Stimulated activated CD8-positive, alpha-beta memory T cell treated with anti-CD3 and anti-CD28 coated beads, Interleukin-15, amount 100 ng/mL, for 48 hours (primary cell): ENCODE data around the gene ADGRD1.

ENCODE experiments used
- DNase-seq, 2 donors: peaks; one replicate each; pipeline ENCODE4 v3.0.0-alpha.2; 2020; ENCODE audit warnings: low read depth in 2 of 2

Gene ADGRD1

DNA sequence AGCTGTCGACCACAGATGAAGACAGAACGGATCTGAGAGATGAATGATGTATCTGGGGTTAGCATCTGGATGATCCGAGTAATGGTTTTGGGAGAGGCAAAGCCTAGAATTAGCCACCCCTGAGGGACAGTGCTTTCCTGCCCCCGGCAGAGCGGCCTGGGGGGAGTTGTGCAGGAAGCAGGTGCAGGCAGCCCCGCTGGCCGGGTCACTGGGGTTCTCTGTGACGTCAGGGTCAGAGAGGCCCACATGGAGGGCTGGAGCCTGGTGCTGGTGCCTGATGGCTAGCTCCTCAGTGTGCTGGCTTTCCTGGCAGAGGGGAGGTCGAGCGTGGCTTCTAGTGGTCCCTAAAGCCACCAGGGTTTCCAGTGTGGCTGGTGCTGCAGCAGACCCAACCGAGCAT lies 70.3 kb downstream of the ADGRD1 start:
- DNase-seq = no peak

DNA sequence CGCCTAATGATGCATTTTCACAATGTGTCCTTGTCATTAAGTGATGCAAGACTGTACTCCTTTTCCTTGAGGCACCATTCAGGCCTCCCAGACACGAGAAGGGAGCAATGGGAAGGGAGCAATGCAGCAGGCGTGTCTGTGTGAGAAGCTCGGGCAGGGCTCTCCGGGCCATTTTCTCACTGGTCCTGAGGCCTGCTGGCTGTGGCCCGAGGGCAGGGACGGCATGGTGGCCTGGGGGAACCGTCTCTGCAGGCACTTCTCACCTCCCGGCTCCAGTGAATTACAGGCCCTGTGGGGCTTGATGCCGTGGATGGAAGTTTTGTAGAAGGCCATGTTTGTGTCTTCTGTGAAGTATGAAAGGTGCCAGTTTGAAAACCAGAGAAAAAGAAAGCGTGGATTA lies 71.0 kb downstream of the ADGRD1 start:
- DNase-seq = no peak

DNA sequence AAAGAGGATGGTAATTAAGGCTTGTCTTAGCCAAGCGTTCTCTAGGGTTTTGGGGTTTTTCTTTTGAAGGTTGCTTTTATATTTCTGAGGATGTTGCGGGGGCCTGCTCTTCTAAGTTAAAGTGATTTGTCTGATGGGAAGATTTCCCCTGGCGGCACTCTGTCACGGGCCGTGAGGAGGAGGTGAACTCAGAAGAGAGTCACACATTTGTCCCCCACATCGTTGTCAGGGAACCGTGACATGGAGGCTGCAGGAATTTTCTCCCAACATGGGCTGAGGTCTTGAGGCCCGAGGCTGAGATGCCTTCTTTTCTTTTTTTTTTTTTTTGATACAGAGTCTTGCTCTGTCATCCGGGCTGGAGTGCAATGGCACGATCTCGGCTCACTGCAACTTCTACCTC lies 71.5 kb downstream of the ADGRD1 start:
- no peak for DNase-seq

DNA sequence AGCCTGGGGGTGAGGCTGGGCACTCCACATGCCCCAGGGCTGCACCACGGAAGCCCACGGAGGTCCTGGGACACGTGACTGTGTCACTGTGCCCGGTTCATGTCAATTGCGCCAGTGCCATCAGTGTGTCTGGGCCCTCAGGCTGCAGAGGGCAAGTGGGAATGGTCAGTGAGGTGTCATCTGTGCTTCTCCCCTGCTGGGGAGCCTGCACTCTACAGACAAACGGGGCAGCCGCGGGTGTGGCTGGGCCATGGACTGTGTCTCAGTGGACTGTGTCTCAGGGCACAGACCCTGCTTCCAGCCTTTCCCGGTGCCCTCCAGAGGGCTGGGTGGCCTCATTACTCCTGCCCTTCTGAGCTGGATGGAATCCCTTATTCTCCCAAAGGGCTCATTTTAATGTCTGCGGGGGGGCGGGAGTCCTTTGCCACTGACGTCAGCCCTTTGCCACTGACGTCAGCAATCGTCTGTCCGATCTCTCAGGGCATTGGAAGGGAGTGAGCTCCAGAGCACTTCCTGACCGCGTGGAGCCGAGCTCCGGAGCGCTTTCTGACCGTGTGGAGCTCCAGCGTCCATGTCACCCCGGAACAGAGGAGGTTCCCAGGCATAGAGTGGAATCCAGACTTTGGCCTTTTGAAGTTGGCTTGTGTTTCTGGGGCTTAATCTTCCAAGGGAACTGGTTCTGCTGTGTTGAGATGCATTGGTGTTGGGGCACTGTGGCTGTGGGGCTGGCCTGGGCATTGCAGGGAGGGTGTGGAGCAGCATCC lies 72.4 kb downstream of the ADGRD1 start:
- DNase-seq = no peak

DNA sequence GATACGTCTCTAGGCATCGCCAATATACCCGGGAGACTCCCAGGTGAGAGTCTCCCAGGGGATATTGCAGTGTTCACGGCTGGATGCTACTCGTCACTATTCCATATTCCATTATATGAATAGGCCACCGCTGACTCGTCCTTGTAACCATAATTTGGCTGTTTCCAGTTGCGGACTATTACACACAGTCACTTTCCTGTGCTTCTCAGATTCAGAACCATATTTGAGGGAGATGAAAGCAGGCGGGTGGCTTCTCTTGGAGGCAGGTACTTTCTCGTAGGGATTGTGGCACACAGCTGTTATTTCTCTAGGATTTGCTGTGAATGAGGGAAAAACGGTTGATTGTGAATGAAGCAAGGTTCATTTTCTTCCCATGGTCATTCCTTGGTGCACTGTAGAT lies 73.0 kb downstream of the ADGRD1 start:
- no peak for DNase-seq

DNA sequence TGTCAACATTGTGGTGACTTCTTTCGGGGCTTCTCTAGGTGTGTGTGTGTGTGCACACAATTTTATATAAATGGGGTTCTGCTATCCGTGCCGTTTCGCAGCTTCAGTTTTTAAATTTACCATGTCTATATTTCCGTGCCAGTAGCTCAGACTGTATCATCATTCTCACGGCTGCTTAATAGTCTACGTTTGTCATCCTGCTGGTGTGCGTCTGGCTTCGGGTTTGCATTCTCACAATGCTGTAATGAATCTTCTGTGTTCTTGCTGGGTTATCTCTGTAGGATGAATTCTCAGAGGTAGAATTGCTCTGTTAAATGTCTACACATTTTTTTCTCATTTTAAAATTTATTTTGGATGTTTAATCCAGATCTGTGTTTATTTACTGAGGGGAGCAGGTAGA lies 73.6 kb downstream of the ADGRD1 start:
- DNase-seq = no peak

DNA sequence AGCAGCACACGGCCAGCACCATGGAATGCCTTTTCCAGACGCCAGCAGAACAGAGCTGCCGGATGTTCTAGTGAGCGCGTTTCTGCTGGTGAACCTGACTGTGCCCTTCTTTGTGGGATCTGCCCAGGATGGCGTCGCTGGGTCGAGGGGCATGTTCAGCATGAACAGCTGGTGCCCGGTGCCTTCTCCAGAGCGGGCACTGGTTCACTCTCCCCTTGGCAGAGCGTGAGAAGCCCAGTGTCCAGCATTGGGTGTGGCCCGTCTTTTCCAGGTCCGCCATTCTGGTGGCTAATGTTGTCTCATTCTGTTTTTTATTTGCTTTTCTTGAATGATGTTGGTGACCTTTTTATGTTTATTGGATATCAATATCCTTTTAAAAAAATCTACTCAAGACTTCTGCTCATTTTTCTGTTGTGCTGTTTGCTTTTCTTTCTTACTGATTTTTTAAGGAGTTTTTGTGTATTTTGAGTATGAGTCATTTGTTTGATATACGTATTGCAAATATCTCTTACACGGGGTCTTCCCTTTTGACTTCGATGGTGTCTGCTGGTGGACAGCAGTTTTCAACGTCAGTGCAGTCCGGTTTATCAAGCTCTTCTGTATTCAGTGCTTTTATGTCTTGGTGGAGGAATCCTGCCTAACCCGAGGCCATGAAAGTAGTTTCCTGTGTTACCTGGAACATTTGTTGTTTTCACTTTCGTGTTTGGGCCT lies 74.3 kb downstream of the ADGRD1 start:
- no peak for DNase-seq

DNA sequence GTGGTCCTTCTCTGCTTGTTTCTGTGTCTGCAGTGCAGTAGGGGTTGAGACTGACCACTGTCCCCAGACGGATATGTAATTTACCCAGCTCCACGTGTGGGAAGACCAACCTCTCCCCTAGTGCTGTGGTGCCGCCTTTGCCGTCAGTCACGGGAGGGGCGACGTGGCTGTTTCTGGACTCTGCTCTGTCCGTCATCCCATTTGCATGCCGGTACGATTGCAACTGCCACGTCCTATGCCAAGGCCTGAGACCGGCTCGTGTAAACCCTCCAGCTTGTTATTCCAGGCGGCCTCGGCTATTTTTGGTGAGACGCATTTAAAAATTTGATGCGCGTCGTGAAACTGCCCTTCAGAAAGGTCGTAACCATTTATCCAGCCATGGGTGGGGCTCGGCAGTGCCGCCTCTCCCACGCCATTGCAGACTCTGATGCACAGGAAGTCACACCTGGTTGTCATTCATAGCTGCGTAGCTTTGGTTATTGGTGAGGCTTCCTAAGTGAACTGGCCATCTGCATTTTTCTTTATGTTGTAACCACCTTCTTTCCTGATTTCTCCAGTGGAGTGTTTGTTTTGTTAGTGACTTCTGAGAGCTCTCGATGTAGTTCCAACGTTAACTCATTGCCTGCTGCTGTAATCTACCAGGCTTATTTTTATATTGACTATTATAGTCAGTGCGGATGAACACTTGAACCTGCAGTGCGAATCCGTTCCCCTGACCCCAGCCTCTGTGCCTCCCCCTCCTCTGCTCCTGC lies 75.1 kb downstream of the ADGRD1 start:
- DNase-seq = no peak

DNA sequence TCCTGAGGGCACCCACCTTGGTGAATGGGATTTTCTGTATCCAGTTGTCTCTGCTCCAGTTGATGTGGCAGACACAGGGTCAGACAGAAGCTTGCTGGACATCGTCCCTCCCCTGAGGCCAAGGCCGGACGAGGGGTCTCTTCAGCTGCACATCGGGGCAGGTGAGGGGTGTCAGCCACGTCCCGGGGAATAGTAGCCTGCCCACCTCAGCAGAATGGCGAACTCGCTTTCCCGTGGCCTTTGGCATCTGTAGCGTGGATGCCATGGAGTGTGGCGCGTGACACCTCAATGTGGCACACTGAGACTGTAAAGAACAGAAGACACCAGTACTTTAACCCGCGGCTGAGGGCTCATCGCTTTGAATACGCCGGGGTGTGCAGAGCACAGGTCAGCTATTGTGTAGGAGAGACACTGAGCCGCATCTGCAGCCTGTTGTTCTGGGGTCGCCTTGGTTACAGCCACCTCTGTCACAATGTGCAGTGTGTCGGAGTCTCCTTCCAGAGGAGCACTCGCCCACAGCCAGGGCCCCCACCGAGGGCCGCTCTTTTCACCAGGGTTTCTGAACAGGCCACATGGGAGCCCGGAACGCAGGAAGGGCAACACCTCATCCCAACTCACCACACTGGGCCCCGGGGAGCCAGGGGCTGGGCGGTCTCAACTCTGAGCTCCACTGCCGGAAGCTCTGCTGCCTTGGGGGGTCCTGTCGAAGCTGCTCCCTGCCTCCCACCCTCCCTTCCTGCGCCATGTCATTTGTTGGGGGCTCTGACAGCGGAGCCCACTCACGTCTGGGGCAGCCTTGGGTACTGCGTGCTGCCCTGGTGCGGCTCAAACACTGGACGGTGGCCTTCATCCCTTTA lies 77.0 kb downstream of the ADGRD1 start:
- no peak for DNase-seq

DNA sequence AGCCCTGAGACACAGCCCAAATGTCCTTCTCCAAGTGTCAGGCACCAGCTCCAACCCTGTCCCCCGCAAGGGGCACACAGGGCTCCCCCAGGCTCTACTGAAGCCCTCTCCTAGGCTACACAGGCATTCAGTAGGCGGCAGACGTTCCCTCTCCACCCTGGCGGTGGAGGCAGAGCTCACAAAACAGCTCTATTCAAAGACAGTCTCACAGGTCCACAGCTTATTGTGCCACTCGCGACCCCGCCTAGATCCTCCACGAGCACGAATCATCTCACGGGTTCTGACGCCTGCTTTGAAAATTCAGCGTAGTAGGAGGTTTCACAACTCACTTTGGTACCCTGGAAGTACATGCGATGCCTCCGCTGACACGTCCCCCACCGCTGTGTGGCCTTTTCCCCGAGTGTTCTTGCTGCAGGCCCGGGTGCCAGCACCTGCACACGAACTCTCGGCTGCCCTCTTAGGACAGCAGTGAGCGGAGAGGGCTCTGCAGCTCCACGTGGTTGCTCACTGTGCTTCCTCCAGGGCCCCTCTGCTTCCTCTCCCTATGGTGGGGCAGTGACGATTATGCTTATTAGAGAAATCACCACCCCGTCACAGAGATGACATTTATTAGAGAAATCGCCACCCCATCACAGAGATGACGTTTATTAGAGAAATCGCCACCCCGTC lies 78.5 kb downstream of the ADGRD1 start:
- DNase-seq = no peak

DNA sequence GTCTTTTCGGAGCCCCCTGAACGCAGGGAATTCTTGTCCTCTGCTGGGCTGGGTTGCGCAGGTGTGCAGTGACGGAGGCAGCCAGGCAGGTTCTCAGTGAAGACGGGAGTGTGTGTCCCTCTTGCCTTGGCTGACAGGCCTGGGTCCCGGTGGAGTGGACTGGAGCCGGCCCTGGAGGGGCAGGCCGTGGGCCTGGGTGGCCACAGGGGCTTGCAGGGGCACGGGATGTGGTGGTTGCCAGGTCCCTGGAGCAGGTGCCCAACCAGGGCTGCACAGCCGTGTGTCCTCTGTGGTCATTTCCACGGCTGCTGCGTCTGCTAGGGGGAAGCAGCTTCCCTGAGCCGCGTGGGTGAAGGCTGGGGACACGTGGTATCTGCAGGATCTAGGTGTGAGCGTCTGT lies 79.8 kb downstream of the ADGRD1 start:
- DNase-seq = no peak

DNA sequence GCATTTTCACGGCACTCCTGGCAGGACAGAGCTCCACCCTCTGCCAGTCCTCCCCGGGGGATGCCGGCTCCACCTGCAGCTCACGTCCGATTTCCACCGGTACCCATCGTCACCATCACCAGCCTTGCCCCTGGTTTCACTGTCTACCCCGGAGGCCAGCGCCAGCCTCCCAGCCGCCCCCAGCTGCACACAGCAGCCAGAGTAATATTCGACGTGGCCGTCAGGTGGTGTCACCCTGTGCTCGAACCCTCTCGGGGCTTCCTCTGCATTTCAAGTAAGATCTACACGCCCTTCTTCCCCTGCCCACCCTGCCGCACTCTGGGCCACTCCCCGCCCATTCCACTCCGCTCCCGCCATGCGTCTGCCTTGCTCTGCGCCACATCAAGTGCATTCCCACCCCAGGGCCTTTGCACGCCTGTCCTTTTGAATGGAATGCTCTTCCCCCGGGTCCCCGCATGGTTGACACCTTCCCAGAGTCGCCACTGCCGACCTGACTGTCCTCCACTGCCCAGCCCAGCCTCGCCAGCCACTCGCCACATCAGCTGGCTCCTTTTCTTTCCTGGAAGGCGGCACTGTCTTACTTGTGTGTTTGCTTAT lies 80.3 kb downstream of the ADGRD1 start:
- DNase-seq = no peak

DNA sequence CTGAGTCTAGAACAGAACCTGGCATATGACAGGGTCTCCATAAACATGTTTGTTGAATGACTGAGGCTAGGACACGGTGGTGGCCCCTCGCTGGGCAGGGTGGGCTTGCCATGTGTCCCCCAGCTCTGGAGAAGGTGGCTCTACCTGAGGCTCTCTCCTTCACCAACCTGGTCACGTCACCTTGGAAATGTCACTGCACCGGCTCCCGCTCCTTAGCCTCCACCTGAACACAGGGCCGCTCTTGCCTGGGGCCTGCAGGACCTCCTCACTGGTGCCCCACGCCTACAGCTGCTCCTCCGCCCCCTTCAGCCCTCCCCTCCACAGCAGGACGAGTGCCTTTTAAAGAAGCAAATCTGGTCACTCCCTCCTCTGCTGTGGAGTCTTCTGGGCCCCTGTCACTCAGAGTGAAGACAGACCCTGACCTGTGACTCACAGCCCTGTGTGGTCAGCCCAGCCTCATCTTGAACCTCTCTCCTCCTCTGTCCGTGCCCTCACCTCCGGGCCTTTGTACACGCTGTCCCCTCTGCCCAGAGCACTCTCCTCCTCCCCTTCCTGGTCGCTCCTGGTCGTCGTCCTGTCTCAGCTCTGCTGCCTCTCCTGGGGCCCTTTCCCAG lies 81.0 kb downstream of the ADGRD1 start:
- no peak for DNase-seq

DNA sequence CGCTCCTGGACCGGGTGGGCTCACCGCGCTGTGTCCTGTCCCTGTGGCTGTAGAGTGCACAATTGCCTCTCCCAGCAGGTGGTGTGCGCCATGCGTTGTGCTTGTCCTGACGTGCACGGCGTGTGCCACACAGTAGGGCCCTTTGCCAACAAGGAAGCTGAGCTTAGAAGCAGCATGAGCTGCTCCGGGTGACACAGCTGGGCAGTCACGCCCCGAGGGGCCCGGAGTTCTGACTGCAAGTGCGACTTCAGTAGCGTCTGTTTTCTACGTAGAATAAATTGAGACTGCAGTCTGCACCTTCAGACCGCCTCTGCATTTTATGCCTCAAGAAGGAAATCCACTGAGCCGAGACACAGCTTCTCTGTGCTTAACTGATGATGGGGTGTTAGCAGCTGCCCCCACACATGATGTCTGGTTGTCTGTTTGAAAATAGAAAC lies 81.6 kb downstream of the ADGRD1 start:
- no peak for DNase-seq

DNA sequence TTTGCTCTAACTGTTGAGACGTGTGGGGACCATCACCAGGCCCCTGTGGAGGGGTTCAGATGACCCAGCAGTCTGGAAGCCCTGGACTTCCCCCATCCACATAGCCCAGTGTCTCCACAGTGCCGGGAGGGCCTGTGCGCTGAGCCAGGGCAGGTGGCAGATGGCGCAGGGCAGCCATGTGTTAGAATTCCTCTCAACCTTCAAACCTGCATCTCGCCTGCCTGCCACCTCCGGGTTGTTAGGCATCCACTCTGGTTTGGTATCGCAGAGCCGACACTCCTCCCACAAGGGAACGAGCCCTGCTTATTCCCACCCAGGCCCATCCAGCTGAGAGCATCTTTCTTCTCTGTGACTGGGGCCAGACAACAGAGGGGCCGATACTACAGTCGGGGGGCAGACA lies 84.5 kb downstream of the ADGRD1 start:
- DNase-seq = no peak

DNA sequence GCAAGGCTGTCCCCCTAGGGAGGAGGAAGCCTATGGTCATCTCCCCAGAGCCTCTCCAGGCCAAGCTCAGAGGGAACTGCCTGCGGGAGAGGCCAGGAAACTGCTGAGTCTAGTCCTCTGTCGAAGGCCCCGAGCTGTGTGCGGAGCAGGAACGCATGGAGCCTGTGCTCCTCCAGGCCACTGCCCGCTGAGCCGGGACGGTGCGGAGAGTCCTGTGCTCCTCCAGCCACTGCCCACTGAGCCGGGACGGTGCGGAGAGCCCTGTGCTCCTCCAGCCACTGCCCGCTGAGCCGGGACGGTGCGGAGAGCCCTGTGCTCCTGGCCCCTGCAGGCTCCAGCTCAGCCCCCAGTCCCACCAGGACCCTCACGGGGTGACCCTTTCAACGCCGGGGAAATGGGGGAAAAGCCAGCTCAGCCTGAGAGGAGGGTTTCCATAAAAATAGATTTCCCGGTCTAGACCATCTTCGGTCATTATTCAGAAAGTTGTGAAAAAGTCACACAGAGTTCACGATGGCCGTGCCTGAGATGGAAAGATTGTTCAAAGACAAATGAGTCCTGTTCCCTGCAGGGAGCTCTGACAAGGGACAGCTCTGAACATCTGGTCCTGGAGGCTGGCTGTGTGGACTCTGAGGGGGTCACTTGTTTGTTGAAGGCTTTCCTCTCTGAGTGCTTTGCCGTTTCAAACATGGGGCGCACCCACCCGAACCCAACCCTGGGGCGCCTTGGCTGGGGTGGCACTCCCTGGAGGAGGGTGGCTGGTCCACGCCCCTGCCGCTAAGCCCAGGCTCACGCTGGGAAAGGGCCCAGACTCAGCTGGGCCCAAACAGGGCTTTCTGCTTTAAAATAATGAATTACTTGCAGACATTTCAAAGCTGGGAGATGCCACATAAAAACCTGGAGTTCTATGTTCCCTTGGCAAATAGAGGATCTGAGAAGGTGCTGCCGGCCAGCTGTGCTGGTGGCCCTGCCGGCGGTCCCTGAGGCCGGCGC lies 85.5 kb downstream of the ADGRD1 start:
- no peak for DNase-seq

DNA sequence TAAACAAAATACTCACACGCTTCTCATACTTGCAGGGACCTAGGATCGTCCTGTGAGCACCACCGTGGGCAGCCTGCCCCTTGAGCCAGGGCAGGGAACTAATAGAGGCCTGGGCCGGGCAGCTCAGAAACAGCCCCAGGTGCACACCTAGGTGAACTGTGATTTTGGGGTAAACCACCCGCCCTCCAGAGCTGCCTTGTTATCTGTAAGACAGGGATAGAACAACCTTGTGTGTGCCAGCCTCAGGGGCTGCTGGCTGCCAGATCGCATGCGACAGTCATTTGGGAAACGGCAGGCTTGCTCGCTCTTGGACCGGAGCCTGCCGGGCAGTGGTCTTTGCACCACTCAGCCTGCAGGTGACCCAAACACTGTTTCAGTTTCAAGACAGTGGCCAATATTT lies 86.8 kb downstream of the ADGRD1 start:
- DNase-seq = no peak

DNA sequence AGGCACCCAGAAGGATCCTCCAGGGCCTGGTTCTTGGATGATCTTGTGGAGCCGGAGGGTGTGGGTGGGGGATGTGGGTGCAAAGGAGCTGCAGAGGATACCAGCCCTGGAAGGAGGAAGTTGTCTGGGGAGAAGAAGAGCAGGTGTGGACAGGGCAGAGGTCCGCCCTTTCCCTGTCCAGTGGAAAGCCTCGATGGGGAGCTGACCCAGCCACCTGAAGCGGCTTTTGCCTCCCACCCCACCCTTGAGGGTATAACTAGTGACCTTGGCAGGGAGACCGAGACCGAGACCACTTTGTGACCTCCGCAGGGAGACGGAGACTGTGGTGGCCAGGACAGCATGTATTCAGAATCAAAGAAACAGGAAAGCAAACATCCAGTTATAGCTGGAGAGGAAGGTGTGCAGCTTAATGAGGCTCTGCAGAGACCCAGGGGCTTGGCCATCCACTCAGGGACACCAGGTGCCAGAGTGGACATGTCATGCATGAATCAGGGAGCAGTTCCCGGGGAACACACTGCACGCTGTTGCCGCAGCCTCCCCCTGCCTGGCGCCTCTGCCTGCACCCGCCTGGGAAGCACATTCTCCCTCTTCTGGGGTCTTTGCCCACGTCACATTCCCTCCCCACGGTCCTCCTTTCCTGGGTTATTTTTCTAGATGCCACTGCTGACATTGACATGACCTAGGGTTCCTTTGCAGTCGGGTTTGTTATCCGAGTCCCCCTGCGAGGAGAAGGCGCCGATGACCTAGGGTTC lies 87.7 kb downstream of the ADGRD1 start:
- no peak for DNase-seq
